ENCODE measurements around the gene ABCB6.

GRCh38 chr2:219186754-219187456 lies 31.9 kb downstream of the ABCB6 start:
- TF ChIP-seq CTCF (conservative IDR thresholded peaks at IDR 0.05 in 1 of 2, IDR thresholded peaks at IDR 0.05 in 1 of 2; ENCODE audit: low read depth in 1 of 2, low read length in 2 of 2) (no peak), EZH2 (IDR thresholded peaks at IDR 0.05; ENCODE audit: low read length, missing control alignments) (no peak)

Data from fibroblast of lung (primary cell).